ENCODE results near the gene CA12. TPM values are rescaled to one million over a fixed set of nuclear protein-coding genes. Genes with fewer than 3 reads are reported as not detected.
"Not testable (repeated sequence)": the region's sequence is repeated elsewhere in the genome, so short reads cannot be mapped to it uniquely, and the experiment has no call there.

CA12 gene
- total RNA-seq, result 1 to 10 TPM in 1 of 2 donors, under 1 TPM in 1; 0.15 to 1.0 TPM

DNA sequence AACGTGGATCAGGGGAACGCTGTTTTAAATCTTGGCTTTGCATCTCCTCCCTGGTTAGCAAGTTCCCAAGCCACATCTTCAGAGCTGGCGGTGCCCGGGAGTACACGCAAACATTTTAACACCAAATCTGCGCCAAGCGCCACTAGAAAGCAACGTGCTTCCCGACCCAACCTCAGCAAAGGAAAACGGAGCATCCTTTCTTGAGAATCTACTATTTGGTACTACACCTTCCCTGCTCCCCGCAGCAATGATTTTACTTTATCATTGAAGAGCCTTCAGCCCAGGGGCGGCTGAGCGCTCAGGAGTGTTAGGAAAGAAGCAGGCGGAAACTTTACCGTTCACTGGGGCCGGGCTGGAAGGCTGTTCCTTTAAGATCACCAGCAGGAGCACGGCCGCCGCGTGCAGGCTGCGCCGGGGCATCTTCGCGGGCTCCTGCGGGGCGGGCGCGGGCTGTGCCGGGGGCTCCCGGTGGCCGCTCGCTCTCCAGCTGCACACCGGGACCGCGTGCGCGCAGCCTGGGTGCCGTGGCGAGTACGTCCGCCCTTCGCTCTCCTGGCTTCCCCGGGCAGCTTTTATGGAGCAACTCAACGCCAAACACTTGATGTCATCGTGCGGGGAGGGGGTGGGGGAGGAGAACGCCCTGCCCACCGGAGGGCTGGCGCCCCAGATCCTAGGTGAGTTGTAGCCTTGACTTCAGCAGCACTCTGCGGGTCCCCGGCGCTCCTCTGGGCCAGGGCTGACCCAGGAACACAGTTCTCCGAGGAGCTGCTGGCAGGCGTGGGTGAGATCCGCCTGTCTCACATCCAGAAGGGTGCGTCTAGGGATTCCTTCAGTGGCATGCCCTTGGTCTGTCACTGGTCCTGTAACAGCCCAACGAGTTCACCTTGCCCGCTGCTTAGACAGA is at the start of gene CA12:
Gene CA12 (minus strand): TSS at position 546 of the 904 bp plus-strand sequence. CDS start 126 bp downstream, at position 420.
- H3K4me1 Mint-ChIP-seq, result peaks cover under 1% of the 10 kb centered on the region
- peak; percentile 64 for ATAC-seq (replicated peaks)
- no peak within 1 kb of the TSS for H3K27ac Mint-ChIP-seq
- H3K4me3 Mint-ChIP-seq, result peak within 1 kb of the TSS; percentile 64
- no peaks in the 10 kb centered on the region for H3K36me3 Mint-ChIP-seq (ENCODE audit: low read depth)
- no peaks in the 10 kb centered on the region for H3K9me3 Mint-ChIP-seq
- peaks cover 67% of the 10 kb centered on the region for H3K27me3 Mint-ChIP-seq

DNA sequence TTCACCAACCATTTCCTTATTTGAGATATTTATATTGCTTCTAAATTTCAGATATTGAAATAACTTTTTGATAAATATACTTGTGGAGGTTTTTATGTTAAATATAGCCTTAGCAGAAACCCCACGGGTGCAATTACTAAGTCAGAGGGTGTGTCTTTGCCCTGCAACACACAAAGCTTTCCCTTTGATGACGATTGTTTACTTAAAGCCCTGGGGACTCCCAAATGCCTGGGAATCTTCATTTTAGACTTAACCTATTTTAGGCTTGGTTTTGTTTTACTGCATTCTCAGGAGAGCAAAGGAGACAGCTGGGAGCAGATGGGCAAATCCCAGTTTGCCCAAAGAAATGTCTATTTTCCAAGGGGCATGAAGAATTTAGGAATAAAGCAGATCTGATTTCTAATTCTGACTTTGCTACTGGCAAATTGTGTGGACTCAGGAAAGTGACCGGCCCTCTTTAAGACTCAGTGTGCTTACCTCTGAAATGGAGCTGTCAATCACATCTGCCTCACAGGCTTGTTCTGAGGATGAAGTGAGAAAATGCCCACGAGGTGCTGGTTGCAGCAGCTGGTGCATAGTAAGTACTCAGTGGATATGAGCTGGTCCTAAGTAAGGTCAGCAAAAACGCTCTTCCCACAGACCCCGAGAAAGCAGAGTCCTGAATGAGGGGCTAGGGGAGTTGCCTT is 49.3 kb upstream of the CA12 start:
- ATAC-seq (replicated peaks), result no peak
- Mint-ChIP-seq H3K4me1 (no peaks in the 10 kb centered on the region), H3K9me3 (peaks cover 3% of the 10 kb centered on the region), H3K27me3 (peaks cover 5% of the 10 kb centered on the region), H3K36me3 (ENCODE audit: low read depth) (no peaks in the 10 kb centered on the region), H3K27ac (no peak overlapping the region), H3K4me3 (no peak overlapping the region)

DNA sequence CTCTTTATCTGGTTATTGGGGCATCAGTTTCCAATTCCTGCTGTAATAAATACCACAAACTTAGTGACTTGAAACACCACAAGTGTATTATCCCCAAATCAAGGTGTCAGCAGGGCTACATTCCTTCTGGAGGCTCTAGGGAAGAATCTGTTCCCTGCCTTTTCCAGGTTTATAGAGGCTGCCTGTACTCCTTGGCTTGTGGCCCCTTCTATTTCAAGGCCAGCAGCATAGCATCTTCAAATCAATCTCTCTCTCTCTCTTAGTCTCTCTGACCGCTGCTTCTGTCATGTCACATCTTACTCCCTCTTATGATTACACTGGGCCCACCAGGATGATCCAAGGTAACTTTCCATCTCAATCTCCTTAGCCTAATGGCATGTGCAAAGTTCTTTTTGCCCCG is 44.9 kb upstream of the CA12 start:
- Mint-ChIP-seq H3K27ac (no peak overlapping the region), H3K9me3 (peaks cover 3% of the 10 kb centered on the region), H3K4me1 (no peaks in the 10 kb centered on the region), H3K36me3 (ENCODE audit: low read depth) (no peaks in the 10 kb centered on the region), H3K4me3 (no peak overlapping the region), H3K27me3 (no peaks in the 10 kb centered on the region)
- ATAC-seq (replicated peaks), result no peak

DNA sequence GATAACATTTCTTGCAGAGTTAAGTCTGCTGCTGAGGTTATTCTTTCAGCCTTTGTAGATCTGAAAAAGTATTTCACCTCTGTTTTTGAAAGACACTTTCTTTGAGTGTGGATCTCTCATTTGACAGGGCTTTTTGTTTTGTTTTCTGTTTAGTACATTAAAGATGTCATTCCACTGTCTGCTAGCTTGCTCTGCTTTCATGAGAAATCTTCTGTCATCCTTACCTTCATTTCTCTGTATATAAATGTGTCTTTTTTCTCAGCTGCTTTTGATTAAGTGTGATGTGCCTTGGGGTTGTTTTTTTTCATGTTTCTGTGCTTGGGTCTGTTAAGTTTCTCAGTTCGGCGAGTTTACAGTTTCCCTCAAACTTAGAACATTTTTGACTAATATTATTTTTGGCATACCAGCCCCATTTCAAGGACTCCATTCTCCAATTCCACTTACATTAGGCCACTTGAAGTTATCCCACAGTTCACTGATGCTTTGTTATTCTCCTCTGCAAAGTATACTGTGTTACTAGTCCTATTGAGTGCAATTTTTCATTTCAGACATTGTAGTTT is 43.9 kb upstream of the CA12 start:
- no peaks in the 10 kb centered on the region for H3K4me1 Mint-ChIP-seq

DNA sequence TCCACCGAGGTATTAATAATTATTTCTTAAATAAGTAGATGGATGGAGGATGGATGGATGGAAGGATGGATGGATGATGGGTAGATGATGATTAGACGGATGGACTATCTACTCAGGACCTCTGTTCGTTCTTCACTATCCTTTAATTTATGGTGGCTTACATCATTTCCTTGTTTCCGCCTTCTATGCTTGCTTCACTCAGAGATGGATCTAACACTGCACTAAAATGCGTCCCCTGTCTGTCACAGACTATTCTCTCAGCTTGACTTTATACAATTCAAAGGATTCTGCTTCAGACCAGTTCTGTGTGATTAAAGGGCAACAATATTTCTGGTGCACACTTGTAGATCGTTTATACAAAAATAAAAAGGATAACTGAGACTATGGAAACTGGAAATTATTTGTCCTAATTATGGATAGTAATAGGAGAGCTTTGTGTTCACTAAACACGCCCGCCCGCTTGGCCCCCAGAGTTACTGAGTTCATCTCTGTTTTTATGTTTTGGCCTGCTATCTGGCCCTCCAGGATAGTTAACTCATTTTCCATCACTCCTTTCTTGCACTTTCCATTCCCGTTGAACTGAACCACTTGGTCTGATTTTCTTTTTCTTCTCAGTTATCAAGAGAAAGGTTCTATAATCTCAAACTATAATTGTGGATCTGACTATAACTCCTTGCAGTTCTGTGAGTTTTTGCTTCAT is 41.4 kb upstream of the CA12 start:
- ATAC-seq (replicated peaks), result no peak
- Mint-ChIP-seq H3K36me3 (ENCODE audit: low read depth) (no peaks in the 10 kb centered on the region), H3K9me3 (peaks cover 3% of the 10 kb centered on the region), H3K4me1 (no peaks in the 10 kb centered on the region), H3K4me3 (no peak overlapping the region), H3K27me3 (no peaks in the 10 kb centered on the region), H3K27ac (no peak overlapping the region)

More for the DNA sequence above, 43.9 kb upstream of the CA12 start:
- no peak for ATAC-seq (replicated peaks)
- H3K9me3 Mint-ChIP-seq, result peaks cover 3% of the 10 kb centered on the region
- no peak overlapping the region for H3K27ac Mint-ChIP-seq
- H3K36me3 Mint-ChIP-seq (ENCODE audit: low read depth), result no peaks in the 10 kb centered on the region
- no peaks in the 10 kb centered on the region for H3K27me3 Mint-ChIP-seq
- H3K4me3 Mint-ChIP-seq, result no peak overlapping the region

DNA sequence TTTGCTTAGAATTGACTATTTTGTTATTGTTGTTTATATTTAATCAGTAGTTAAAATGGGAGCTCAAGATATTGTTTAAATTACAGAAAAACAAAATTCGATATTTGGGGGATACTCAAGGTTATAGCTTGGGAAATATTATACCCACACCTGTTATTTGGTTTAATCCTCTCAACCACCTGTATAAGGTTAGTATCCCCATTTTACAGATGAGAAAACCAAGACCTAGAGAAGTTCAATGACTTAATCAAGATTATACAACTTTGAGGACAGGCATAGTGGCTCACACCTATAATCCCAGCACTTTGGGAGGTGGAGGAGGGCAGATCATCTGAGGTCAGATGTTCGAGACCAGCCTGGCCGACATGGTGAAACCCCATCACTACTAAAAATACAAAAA is 39.8 kb upstream of the CA12 start:
- Mint-ChIP-seq H3K36me3 (ENCODE audit: low read depth) (no peaks in the 10 kb centered on the region), H3K9me3 (no peaks in the 10 kb centered on the region), H3K27me3 (no peaks in the 10 kb centered on the region), H3K4me1 (peaks cover 3% of the 10 kb centered on the region), H3K27ac (peak overlapping the region; percentile 50), H3K4me3 (no peak overlapping the region)
- ATAC-seq (replicated peaks), result no peak

DNA sequence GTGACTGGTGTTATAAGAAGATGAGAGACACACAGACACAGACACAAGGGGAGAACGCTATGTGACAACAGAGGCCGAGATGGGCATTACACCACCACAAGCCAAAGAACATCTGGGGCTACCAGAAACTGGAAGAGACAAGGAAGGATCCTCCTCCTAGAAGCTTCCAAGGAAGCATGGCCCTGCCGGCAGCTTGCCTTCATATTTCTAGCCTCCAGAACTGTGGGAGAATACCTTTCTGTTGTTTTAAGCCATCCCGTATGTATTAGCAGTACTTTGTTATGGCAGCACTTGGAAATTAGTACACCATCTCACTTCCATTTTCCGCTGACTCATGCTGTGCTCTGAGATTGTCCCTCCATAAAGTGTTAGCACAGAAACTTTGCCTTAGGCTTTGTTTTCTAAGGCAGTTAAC is 38.7 kb upstream of the CA12 start:
- H3K4me1 Mint-ChIP-seq, result peaks cover 5% of the 10 kb centered on the region
- no peak for ATAC-seq (replicated peaks)
- H3K27ac Mint-ChIP-seq, result no peak overlapping the region
- H3K27me3 Mint-ChIP-seq, result no peaks in the 10 kb centered on the region
- no peaks in the 10 kb centered on the region for H3K9me3 Mint-ChIP-seq
- H3K4me3 Mint-ChIP-seq, result no peak overlapping the region
- H3K36me3 Mint-ChIP-seq (ENCODE audit: low read depth), result no peaks in the 10 kb centered on the region

DNA sequence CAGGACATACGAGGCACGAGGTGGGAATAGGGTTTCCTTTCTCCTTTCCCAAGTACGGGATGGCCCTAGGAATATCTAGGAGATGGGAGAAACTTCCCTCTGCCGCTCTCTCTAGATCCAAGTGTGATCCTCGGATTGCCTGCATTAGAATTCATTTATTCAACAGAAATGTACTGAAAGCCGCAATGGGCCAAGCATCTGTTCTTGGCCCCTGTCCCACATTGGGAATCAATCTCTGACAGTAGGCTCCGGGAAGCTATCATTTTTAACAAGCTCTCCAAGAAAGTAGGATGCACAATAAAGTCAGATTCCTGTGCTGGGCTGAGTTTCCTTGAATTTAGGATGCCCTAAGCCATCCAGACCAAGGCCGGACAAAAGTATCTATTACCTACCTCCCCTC is 37.2 kb upstream of the CA12 start:
- no peak for ATAC-seq (replicated peaks)
- no peaks in the 10 kb centered on the region for H3K27me3 Mint-ChIP-seq
- no peak overlapping the region for H3K4me3 Mint-ChIP-seq
- no peak overlapping the region for H3K27ac Mint-ChIP-seq
- no peaks in the 10 kb centered on the region for H3K9me3 Mint-ChIP-seq
- peaks cover 5% of the 10 kb centered on the region for H3K4me1 Mint-ChIP-seq
- no peaks in the 10 kb centered on the region for H3K36me3 Mint-ChIP-seq (ENCODE audit: low read depth)

DNA sequence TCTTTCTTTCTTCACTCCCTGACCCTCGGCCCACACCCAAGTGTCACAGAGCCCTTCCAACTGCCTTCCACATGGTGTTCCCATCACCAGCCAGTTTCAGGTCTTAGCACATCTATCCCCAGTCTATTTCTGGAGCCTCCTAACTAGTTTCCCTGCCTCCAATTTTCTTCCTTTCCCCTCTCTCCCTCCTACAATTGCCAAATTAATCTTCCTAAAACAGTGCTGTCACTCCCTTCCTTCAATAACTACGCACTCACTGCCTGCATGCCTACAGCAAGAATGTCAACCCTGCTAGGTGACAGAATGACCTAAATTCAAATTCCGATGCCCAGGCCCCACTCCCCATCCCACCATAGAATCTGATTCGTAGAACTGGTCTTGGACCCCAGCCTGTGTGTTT is 36.1 kb upstream of the CA12 start:
- no peak for ATAC-seq (replicated peaks)
- Mint-ChIP-seq H3K4me3 (no peak overlapping the region), H3K36me3 (ENCODE audit: low read depth) (no peaks in the 10 kb centered on the region), H3K27me3 (peaks cover 2% of the 10 kb centered on the region), H3K4me1 (peaks cover 5% of the 10 kb centered on the region), H3K9me3 (no peaks in the 10 kb centered on the region), H3K27ac (no peak overlapping the region)

DNA sequence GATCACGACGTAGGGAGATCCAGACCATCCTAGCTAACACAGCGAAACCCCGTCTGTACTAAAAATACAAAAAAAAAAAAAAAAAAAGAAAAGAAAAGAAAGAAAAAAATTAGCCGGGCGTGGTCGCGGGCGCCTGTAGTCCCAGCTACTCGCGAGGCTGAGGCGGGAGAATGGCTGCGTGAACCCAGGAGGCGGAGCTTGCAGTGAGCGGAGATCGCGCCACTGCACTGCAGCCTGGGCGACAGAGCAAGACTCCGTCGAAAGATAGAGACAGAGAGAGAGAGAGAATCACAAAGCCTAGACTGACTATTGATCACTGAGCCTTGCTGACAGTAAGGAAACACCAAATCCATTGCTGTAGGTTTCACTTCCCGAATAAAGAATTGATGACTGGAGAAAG is 35.6 kb upstream of the CA12 start:
- not testable (repeated sequence) for ATAC-seq (replicated peaks); H3K27ac Mint-ChIP-seq

DNA sequence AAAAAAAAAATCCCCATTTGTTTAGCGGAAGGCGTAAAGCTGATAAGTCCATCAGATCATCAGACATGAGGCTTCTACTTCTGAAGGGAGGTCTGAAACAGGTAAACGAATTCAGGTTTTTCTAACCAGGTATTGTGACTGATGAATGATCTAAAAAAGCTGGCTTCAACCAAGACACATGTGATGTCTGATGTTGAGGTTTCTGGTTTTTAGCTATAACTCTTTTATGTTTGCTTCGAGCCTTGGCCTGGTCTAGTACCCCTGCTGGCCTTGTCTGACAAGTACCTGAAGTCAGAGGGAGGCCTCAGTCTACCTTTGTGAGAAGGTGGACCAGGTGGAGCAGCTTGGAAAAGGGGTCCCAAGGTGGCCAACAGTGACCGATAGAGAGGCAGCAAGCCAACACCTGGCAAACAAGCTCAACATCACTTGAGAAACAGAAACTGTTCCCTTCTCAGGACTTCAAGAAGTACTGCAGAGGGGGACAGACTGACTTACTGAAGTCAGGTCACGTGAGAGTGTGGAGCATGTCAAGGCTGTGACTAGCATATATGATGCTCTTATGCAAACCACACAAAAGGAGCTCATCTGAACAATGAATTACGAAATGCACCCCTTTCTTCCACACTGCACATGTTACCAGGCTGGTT is 33.0 kb upstream of the CA12 start:
- no peaks in the 10 kb centered on the region for H3K36me3 Mint-ChIP-seq (ENCODE audit: low read depth)
- H3K4me3 Mint-ChIP-seq, result no peak overlapping the region
- H3K27ac Mint-ChIP-seq, result no peak overlapping the region
- no peak for ATAC-seq (replicated peaks)
- H3K4me1 Mint-ChIP-seq, result peaks cover 5% of the 10 kb centered on the region
- H3K27me3 Mint-ChIP-seq, result peaks cover 7% of the 10 kb centered on the region
- no peaks in the 10 kb centered on the region for H3K9me3 Mint-ChIP-seq

More for the DNA sequence above, 35.6 kb upstream of the CA12 start:
- not testable (repeated sequence) for H3K27me3 Mint-ChIP-seq; H3K4me1 Mint-ChIP-seq; H3K9me3 Mint-ChIP-seq; H3K4me3 Mint-ChIP-seq; H3K36me3 Mint-ChIP-seq (ENCODE audit: low read depth)

DNA sequence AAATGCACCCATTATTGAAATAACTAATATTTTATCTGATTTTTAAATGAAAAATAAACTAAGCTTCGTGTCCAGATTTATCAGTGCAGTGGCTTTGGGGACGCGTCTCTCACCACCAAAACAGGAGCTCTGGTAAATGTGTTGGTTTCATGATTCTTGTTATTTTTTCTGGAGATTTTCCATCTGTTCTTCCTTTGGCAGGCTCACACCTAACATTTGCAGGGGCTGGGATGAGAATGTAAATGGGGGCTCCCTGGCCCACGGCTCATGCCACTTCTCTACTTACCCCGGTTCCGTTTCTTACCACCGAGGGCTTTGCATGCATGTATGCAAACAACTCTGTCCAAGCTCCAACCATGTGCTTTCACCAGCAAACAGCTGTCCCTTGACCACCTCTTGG is 30.9 kb upstream of the CA12 start:
- no peak overlapping the region for H3K27ac Mint-ChIP-seq
- H3K36me3 Mint-ChIP-seq (ENCODE audit: low read depth), result no peaks in the 10 kb centered on the region
- H3K4me3 Mint-ChIP-seq, result no peak overlapping the region
- peaks cover 5% of the 10 kb centered on the region for H3K4me1 Mint-ChIP-seq
- no peak for ATAC-seq (replicated peaks)
- H3K27me3 Mint-ChIP-seq, result peaks cover 7% of the 10 kb centered on the region
- H3K9me3 Mint-ChIP-seq, result no peaks in the 10 kb centered on the region

DNA sequence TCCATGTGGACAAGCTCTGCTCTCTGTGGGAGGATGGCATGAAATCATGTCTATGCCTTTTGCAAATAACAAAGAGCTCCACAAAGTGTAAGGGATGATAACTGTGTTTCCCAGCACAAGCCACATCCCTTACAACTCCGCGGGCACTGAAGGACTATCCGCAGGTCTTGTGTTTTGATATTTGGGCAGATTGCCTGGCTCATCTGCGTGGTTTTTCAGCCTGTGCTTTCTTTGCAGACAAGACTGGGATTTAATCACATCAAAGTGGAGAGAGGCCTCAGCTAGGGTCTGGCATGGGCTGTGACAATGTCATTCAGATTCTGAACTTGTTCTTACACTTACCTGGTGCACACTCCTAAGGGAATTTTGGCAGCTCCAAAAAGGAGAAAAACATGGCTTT is 30.2 kb upstream of the CA12 start:
- peaks cover 5% of the 10 kb centered on the region for H3K4me1 Mint-ChIP-seq
- H3K27me3 Mint-ChIP-seq, result peaks cover 7% of the 10 kb centered on the region
- H3K36me3 Mint-ChIP-seq (ENCODE audit: low read depth), result no peaks in the 10 kb centered on the region
- H3K9me3 Mint-ChIP-seq, result no peaks in the 10 kb centered on the region
- ATAC-seq (replicated peaks), result no peak
- H3K27ac Mint-ChIP-seq, result no peak overlapping the region
- no peak overlapping the region for H3K4me3 Mint-ChIP-seq

DNA sequence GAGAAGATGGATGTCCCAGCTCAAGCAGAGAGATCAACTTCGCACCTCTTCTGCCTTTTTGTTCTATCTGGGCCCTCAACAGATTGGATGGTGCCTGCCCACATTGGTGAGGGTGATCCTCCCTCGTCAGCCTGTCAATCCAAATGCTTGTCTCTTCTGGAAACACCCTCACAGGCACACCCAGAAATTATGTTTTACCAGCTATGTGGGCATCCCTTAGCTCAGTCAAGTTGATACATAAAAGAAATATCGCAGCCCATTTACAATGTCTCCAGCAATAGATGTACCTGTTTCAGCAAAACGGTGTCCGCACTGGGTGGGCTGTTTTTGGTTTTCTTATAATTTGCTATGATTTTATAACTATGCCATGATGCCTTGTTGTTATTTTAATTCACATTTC is 27.5 kb upstream of the CA12 start:
- Mint-ChIP-seq H3K4me1 (no peaks in the 10 kb centered on the region), H3K27me3 (peaks cover 7% of the 10 kb centered on the region), H3K4me3 (no peak overlapping the region), H3K27ac (no peak overlapping the region), H3K36me3 (ENCODE audit: low read depth) (no peaks in the 10 kb centered on the region), H3K9me3 (no peaks in the 10 kb centered on the region)
- no peak for ATAC-seq (replicated peaks)
